Measurements from ENCODE around the gene OVOL1.
"Not testable (repeated sequence)": the region's sequence is repeated elsewhere in the genome, so short reads cannot be mapped to it uniquely, and the experiment has no call there.

The OVOL1 gene

GRCh38 chr11:65786786-65787636 is at the start of gene OVOL1:
TSS of gene OVOL1 (plus strand) at chr11:65787063. CDS start at chr11:65787374, 311 bp downstream.
- Histone ChIP-seq H3K27ac (no peak within 1 kb of the TSS), H3K4me3 (peak within 1 kb of the TSS; percentile 40 to 67 (median 55)), H4K20me1 (peaks cover 0 to 35% (median 19%) of the 10 kb centered on the region in 11 experiments; a peak in 15 of 22 replicates), H3K9me3 (replicated peaks in 1 of 11) (no peaks in the 10 kb centered on the region), H3K4me2 (peak within 1 kb of the TSS; percentile 84 to 99 (median 94)), H3K9ac (peak within 1 kb of the TSS in 8 of 11 experiments; percentile 35 to 62 (median 57); a peak in 14 of 22 replicates), H3K4me1 (peaks cover 32 to 58% (median 54%) of the 10 kb centered on the region in 10 experiments), H3K27me3 (peaks cover 75 to 91% (median 87%) of the 10 kb centered on the region in 11 experiments), H3K36me3 (no peaks in the 10 kb centered on the region)
- TF ChIP-seq Cebpa-rat (IDR thresholded peaks at IDR 0.05), result no peak

- Histone ChIP-seq H3K9me3 (replicated peaks in 1 of 11) (peaks cover 32 to 42% (median 37%) of the 10 kb centered on the region in 11 experiments), H3K36me3 (no peaks in the 10 kb centered on the region), H3K4me2 (no peak overlapping the region), H3K27ac (no peak overlapping the region), H4K20me1 (no peaks in the 10 kb centered on the region), H3K4me1 (no peaks in the 10 kb centered on the region), H3K9ac (no peak overlapping the region), H3K4me3 (no peak overlapping the region), H3K27me3 (no peaks in the 10 kb centered on the region)
- no peak for TF ChIP-seq Cebpa-rat (IDR thresholded peaks at IDR 0.05)
Measured at GRCh38 chr11:65739022-65739421, 47.8 kb upstream of the OVOL1 start.

GRCh38 chr11:65741185-65741584 is 45.7 kb upstream of the OVOL1 start:
- H4K20me1 ChIP-seq, result no peaks in the 10 kb centered on the region
- no peaks in the 10 kb centered on the region for H3K27me3 ChIP-seq
- no peak overlapping the region for H3K9ac ChIP-seq
- H3K4me1 ChIP-seq, result no peaks in the 10 kb centered on the region
- no peak overlapping the region for H3K4me3 ChIP-seq
- no peak for TF ChIP-seq Cebpa-rat (IDR thresholded peaks at IDR 0.05)
- H3K4me2 ChIP-seq, result no peak overlapping the region
- H3K27ac ChIP-seq, result no peak overlapping the region
- peaks cover 20 to 31% (median 26%) of the 10 kb centered on the region in 11 experiments for H3K9me3 ChIP-seq (replicated peaks in 1 of 11)
- no peaks in the 10 kb centered on the region for H3K36me3 ChIP-seq

- no peak overlapping the region for H3K27ac ChIP-seq
- H3K36me3 ChIP-seq, result no peaks in the 10 kb centered on the region
- no peak overlapping the region for H3K9ac ChIP-seq
- no peak for TF ChIP-seq Cebpa-rat (IDR thresholded peaks at IDR 0.05)
- no peak overlapping the region for H3K4me3 ChIP-seq
- H3K4me1 ChIP-seq, result no peaks in the 10 kb centered on the region
- H3K9me3 ChIP-seq (replicated peaks in 1 of 11), result peaks cover 8 to 20% (median 14%) of the 10 kb centered on the region in 11 experiments
- no peak overlapping the region for H3K4me2 ChIP-seq
- no peaks in the 10 kb centered on the region for H4K20me1 ChIP-seq
- no peaks in the 10 kb centered on the region for H3K27me3 ChIP-seq
Measured at GRCh38 chr11:65742353-65742752, 44.5 kb upstream of the OVOL1 start.

- H3K9me3 ChIP-seq (replicated peaks in 1 of 11), result peaks cover 0 to 10% (median 4%) of the 10 kb centered on the region in 11 experiments; a peak in 10 of 22 replicates
- H3K4me1 ChIP-seq, result no peaks in the 10 kb centered on the region
- H3K4me2 ChIP-seq, result no peak overlapping the region
- no peaks in the 10 kb centered on the region for H3K27me3 ChIP-seq
- no peak overlapping the region for H3K27ac ChIP-seq
- H3K4me3 ChIP-seq, result no peak overlapping the region
- no peaks in the 10 kb centered on the region for H4K20me1 ChIP-seq
- no peak for TF ChIP-seq Cebpa-rat (IDR thresholded peaks at IDR 0.05)
- no peaks in the 10 kb centered on the region for H3K36me3 ChIP-seq
- H3K9ac ChIP-seq, result no peak overlapping the region
Measured at GRCh38 chr11:65743681-65744025, 43.2 kb upstream of the OVOL1 start.

GRCh38 chr11:65744026-65744698 is 42.7 kb upstream of the OVOL1 start:
- H3K9ac ChIP-seq, result no peak overlapping the region
- no peaks in the 10 kb centered on the region for H4K20me1 ChIP-seq
- TF ChIP-seq Cebpa-rat (IDR thresholded peaks at IDR 0.05), result no peak
- no peaks in the 10 kb centered on the region for H3K4me1 ChIP-seq
- H3K27me3 ChIP-seq, result no peaks in the 10 kb centered on the region
- no peak overlapping the region for H3K4me3 ChIP-seq
- peaks cover 0 to 8% (median 3%) of the 10 kb centered on the region in 11 experiments; a peak in 6 of 22 replicates for H3K9me3 ChIP-seq (replicated peaks in 1 of 11)
- H3K4me2 ChIP-seq, result no peak overlapping the region
- H3K36me3 ChIP-seq, result no peaks in the 10 kb centered on the region
- no peak overlapping the region for H3K27ac ChIP-seq

GRCh38 chr11:65744699-65745042 is 42.2 kb upstream of the OVOL1 start:
- no peak overlapping the region for H3K27ac ChIP-seq
- H3K4me1 ChIP-seq, result no peaks in the 10 kb centered on the region
- no peak overlapping the region for H3K4me2 ChIP-seq
- no peak for TF ChIP-seq Cebpa-rat (IDR thresholded peaks at IDR 0.05)
- no peaks in the 10 kb centered on the region for H4K20me1 ChIP-seq
- no peaks in the 10 kb centered on the region for H3K27me3 ChIP-seq
- H3K36me3 ChIP-seq, result no peaks in the 10 kb centered on the region
- H3K9ac ChIP-seq, result no peak overlapping the region
- H3K9me3 ChIP-seq (replicated peaks in 1 of 11), result peaks cover 0 to 11% (median 5%) of the 10 kb centered on the region in 11 experiments; a peak in 4 of 22 replicates
- no peak overlapping the region for H3K4me3 ChIP-seq

DNA sequence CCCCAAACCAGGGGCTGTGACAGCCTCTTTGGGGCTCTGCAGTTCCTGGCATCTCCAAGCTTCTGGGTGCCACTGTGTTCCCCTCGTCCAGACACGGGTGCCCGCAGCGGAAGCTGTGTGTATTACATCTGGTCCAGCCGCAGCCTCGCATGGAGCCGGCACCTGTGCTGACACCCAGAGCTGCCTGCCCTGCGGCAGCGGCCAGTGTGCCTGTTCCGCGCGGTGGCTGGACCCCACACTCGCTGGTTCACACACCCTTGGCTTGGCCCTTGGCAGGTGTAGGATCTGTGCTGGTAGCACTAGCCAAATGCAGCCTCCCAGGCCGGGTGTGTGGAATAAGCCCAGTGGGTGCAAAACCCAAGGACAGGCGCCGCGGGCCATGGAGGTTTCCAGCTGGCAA is 41.8 kb upstream of the OVOL1 start:
- Histone ChIP-seq H4K20me1 (no peaks in the 10 kb centered on the region), H3K9ac (no peak overlapping the region), H3K4me1 (no peaks in the 10 kb centered on the region), H3K27me3 (no peaks in the 10 kb centered on the region), H3K36me3 (no peaks in the 10 kb centered on the region), H3K27ac (no peak overlapping the region), H3K9me3 (replicated peaks in 1 of 11) (peaks cover 0 to 11% (median 5%) of the 10 kb centered on the region in 11 experiments; a peak in 4 of 22 replicates), H3K4me2 (no peak overlapping the region), H3K4me3 (no peak overlapping the region)
- TF ChIP-seq Cebpa-rat (IDR thresholded peaks at IDR 0.05), result no peak

DNA sequence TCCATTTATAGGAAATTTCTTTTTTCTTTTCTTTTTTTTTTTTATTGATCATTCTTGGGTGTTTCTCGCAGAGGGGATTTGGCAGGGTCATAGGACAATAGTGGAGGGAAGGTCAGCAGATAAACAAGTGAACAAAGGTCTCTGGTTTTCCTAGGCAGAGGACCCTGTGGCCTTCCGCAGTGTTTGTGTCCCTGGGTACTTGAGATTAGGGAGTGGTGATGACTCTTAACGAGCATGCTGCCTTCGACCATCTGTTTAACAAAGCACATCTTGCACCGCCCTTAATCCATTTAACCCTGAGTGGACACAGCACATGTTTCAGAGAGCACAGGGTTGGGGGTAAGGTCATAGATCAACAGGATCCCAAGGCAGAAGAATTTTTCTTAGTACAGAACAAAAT is 24.7 kb upstream of the OVOL1 start:
- H3K9me3 ChIP-seq (replicated peaks in 1 of 11), result peaks cover 0 to 30% (median 12%) of the 10 kb centered on the region in 11 experiments; a peak in 17 of 22 replicates
- H3K9ac ChIP-seq, H3K4me1 ChIP-seq, H4K20me1 ChIP-seq, H3K36me3 ChIP-seq, H3K27me3 ChIP-seq, H3K4me2 ChIP-seq, H3K27ac ChIP-seq, H3K4me3 ChIP-seq: not testable (repeated sequence)

DNA sequence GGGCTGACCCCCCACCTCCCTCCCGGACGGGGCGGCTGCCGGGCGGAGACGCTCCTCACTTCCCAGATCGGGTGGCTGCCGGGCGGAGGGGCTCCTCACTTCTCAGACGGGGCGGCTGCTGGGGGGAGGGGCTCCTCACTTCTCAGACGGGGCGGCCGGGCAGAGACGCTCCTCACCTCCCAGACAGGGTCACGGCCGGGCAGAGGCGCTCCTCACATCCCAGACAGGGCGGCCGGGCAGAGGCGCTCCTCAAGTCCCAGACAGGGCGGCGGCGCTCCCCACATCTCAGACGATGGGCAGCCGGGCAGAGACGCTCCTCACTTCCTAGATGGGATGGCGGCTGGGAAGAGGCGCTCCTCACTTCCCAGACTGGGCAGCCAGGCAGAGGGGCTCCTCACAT is 24.0 kb upstream of the OVOL1 start:
- not testable (repeated sequence) for H4K20me1 ChIP-seq, H3K4me2 ChIP-seq, H3K27me3 ChIP-seq, H3K9ac ChIP-seq, H3K4me3 ChIP-seq, H3K27ac ChIP-seq, H3K36me3 ChIP-seq
- H3K4me1 ChIP-seq, result peaks cover 0 to 14% (median 2%) of the 10 kb centered on the region in 10 experiments; a peak in 8 of 20 replicates
- peaks cover 0 to 30% (median 12%) of the 10 kb centered on the region in 11 experiments; a peak in 17 of 22 replicates for H3K9me3 ChIP-seq (replicated peaks in 1 of 11)
